Right ventricle myocardium superior (tissue), 1 donor: ENCODE data around the gene PPP2R5E. TPM values are rescaled to one million over a fixed set of nuclear protein-coding genes. Genes with fewer than 3 reads are reported as not detected.
A peak's percentile ranks its signal among the peaks of the same experiment; 100 is the strongest.

Experiments used
- ATAC-seq: fragments of 200-7000 bp; cut with Tn5 transposase; one replicate; pipeline ENCODE4 v1.9.1; 2020; ENCODE audit warnings: mild to moderate bottlenecking; ENCODE audit not compliant: poor library complexity
- DNase-seq: peaks from one replicate; pipeline ENCODE4 v3.0.0-alpha.2; 2020
- intact Hi-C: fragments of 100-400 bp; cut with DNase I; formaldehyde crosslinking; loops from one replicate; pipeline ENCODE4 v1.11.2; 2022
- total RNA-seq: library from RNA; stranded (reverse); fragmentation: NEBNext Ultra II Directional; extraction: Animal tissue kit (Norgen Biotek cat#: 25700); gene quantifications from one replicate; pipeline ENCODE4 v1.2.1, GENCODE V29; 2021
- donor health status: DM: no; HTN: yes; CAD: no; lungs with severe emphysema.

PPP2R5E gene
- total RNA-seq, 1 donor from 2014 or later = 32.9 TPM

GRCh38 chr14:63448841-63449240 is 94.3 kb downstream of the PPP2R5E start:
- no peak for ATAC-seq
- intact Hi-C loops = no loop called here
- no peak for DNase-seq

- ATAC-seq = no peak
- intact Hi-C loops = no loop called here
- no peak for DNase-seq
These were observed 98.6 kb downstream of the PPP2R5E start for GRCh38 chr14:63444588-63444987.

- peak; percentile 23 for ATAC-seq
- DNase-seq = no peak
- intact Hi-C loops = no loop called here
These were observed 99.2 kb downstream of the PPP2R5E start for GRCh38 chr14:63443988-63444387.

- intact Hi-C loops = no loop called here
- no peak for ATAC-seq
These were observed 99.8 kb downstream of the PPP2R5E start for GRCh38 chr14:63443361-63443760.

GRCh38 chr14:63438065-63438757 is 105.0 kb downstream of the PPP2R5E start:
- DNase-seq (no peak), ATAC-seq (peak; percentile 66)
- intact Hi-C loops = no loop called here

More at GRCh38 chr14:63443361-63443760, 99.8 kb downstream of the PPP2R5E start:
- DNase-seq = no peak

- ATAC-seq (peak; percentile 26), DNase-seq (no peak)
- intact Hi-C loops = no loop called here
These were observed 106.7 kb downstream of the PPP2R5E start for GRCh38 chr14:63436286-63437098.

- DNase-seq = peak; percentile 69
- peak; percentile 84 for ATAC-seq
- intact Hi-C loops = no loop called here
These were observed 107.3 kb downstream of the PPP2R5E start for GRCh38 chr14:63435838-63436237.

- DNase-seq (no peak), ATAC-seq (no peak)
- intact Hi-C loops = no loop called here
These were observed 108.0 kb downstream of the PPP2R5E start for GRCh38 chr14:63435204-63435603.

- intact Hi-C loops = no loop called here
- no peak for ATAC-seq
- DNase-seq = no peak
These were observed 110.2 kb downstream of the PPP2R5E start for GRCh38 chr14:63432888-63433552.

- ATAC-seq (no peak), DNase-seq (no peak)
- intact Hi-C loops = no loop called here
These were observed 110.9 kb downstream of the PPP2R5E start for GRCh38 chr14:63432228-63432627.

GRCh38 chr14:63431466-63431865 is 111.7 kb downstream of the PPP2R5E start:
- DNase-seq = no peak
- no peak for ATAC-seq
- intact Hi-C loops = no loop called here

- DNase-seq (no peak), ATAC-seq (no peak)
- intact Hi-C loops = no loop called here
These were observed 114.7 kb downstream of the PPP2R5E start for GRCh38 chr14:63428486-63428885.

- ATAC-seq (no peak), DNase-seq (no peak)
- intact Hi-C loops = no loop called here
These were observed 116.3 kb downstream of the PPP2R5E start for GRCh38 chr14:63426838-63427352.

- intact Hi-C loops = no loop called here
These were observed 119.3 kb downstream of the PPP2R5E start for GRCh38 chr14:63423889-63424288.

GRCh38 chr14:63423381-63423780 is 119.8 kb downstream of the PPP2R5E start:
- DNase-seq = no peak
- ATAC-seq = no peak
- intact Hi-C loops = no loop called here

More at GRCh38 chr14:63423889-63424288, 119.3 kb downstream of the PPP2R5E start:
- DNase-seq = no peak
- ATAC-seq = peak; percentile 84

- peak; percentile 23 for ATAC-seq
- DNase-seq = no peak
- intact Hi-C loops = no loop called here
These were observed 121.3 kb downstream of the PPP2R5E start for GRCh38 chr14:63421919-63422318.

- intact Hi-C loops = no loop called here
- no peak for DNase-seq
These were observed 122.0 kb downstream of the PPP2R5E start for GRCh38 chr14:63421226-63421625.

GRCh38 chr14:63418020-63418419 is 125.2 kb downstream of the PPP2R5E start:
- ATAC-seq = no peak
- intact Hi-C loops = no loop called here
- no peak for DNase-seq

More at GRCh38 chr14:63421226-63421625, 122.0 kb downstream of the PPP2R5E start:
- no peak for ATAC-seq

- DNase-seq (no peak), ATAC-seq (no peak)
- intact Hi-C loops = no loop called here
These were observed 130.2 kb downstream of the PPP2R5E start for GRCh38 chr14:63413009-63413408.
